SK-N-MC (cell line): ENCODE measurements around the gene TMEM44.
"Not testable (repeated sequence)": the region's sequence is repeated elsewhere in the genome, so short reads cannot be mapped to it uniquely, and the experiment has no call there.

Experiments used
- DNase-seq: peaks from one replicate; pipeline ENCODE4 v3.0.0-alpha.2; 2011; ENCODE audit warnings: low read depth, low spot score
- H3K27ac ChIP-seq: fragments of 200-600 bp; sonication (generic); 2 replicates; pipeline ENCODE4 v1.5.1; 2016; ENCODE audit warnings: mixed run types
- H3K36me3 ChIP-seq: fragments of 200-600 bp; sonication (generic); 2 replicates; pipeline ENCODE4 v1.6.1; 2017; ENCODE audit warnings: antibody characterized with exemption, low read length, mixed read lengths; ENCODE audit not compliant: insufficient read depth
- H3K4me3 ChIP-seq: fragments of 200-600 bp; sonication (generic); 2 replicates; pipeline ENCODE4 v1.5.1; 2016
- H3K9ac ChIP-seq: fragments of 200-600 bp; sonication (generic); 2 replicates; pipeline ENCODE4 v1.8.0; 2017; ENCODE audit warnings: mixed run types, mixed read lengths; ENCODE audit not compliant: insufficient read length
- H3K9me3 ChIP-seq: fragments of 200-600 bp; sonication (generic); 2 replicates; pipeline ENCODE4 v1.6.1; 2017; ENCODE audit warnings: low read depth, mild to moderate bottlenecking, antibody characterized with exemption, low read length, moderate library complexity, mixed read lengths
- EZH2 ChIP-seq: fragments of 200-600 bp; sonication (generic); IDR thresholded peaks from one replicate; pipeline ENCODE4 v1.6.1; 2017; ENCODE audit warnings: antibody characterized with exemption
- FOXP2 ChIP-seq: optimal IDR thresholded peaks from 2 replicates; pipeline ENCODE3; 2011; ENCODE audit warnings: mild to moderate bottlenecking, moderate library complexity; ENCODE audit not compliant: insufficient read depth; ENCODE audit errors: extremely low read length, control extremely low read depth
- POLR2AphosphoS5 ChIP-seq: IDR thresholded peaks from 2 replicates; pipeline ENCODE4 v1.6.1; 2012; ENCODE audit warnings: mild to moderate bottlenecking, low read depth, low read length, borderline replicate concordance

Gene TMEM44

DNA sequence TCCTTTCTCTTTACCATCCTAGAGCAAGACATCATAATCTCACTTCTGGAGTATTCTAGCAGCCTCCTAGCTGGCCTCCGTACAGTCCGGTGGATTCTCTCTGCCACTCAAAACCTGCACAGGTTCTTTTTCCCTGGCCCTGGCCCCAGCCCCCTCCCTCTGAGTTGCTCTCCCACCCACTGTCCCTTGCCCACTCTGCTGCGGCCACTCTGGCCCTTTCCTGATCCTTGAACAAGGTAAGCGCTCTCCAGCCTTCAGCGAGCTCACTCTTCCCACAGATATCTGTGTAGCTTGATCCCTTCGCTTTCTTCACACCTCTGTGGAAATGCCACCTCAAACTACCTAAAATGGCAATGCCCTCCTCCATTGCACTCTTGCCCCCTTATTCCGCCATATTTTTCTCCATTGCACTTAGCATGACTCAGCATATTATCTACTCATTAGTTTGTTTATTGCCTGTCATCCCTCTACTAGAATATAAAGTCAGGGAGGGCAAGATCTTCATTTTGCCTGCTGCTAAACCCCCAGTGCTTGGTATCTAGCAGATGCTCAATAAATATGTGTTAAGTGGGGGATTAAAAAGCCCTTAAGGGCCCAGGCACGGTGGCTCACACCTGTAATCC, 80.8 kb downstream of the TMEM44 start:
- no peak overlapping the region for H3K27ac ChIP-seq
- no peak for DNase-seq

GRCh38 chr3:194549853-194550252, 83.4 kb downstream of the TMEM44 start:
- no peaks in the 10 kb centered on the region for H3K36me3 ChIP-seq
- H3K9ac ChIP-seq = no peak overlapping the region
- H3K4me3 ChIP-seq = no peak overlapping the region
- H3K27ac ChIP-seq = no peak overlapping the region
- no peaks in the 10 kb centered on the region for H3K9me3 ChIP-seq
- no peak for DNase-seq
- no peak for TF ChIP-seq POLR2AphosphoS5
- TF ChIP-seq FOXP2 = no peak
- no peak for TF ChIP-seq EZH2

More for the DNA sequence above, 80.8 kb downstream of the TMEM44 start:
- Histone ChIP-seq H3K9me3 (no peaks in the 10 kb centered on the region), H3K9ac (no peak overlapping the region), H3K36me3 (no peaks in the 10 kb centered on the region), H3K4me3 (no peak overlapping the region)
- TF ChIP-seq POLR2AphosphoS5 (no peak), FOXP2 (no peak), EZH2 (no peak)

DNA sequence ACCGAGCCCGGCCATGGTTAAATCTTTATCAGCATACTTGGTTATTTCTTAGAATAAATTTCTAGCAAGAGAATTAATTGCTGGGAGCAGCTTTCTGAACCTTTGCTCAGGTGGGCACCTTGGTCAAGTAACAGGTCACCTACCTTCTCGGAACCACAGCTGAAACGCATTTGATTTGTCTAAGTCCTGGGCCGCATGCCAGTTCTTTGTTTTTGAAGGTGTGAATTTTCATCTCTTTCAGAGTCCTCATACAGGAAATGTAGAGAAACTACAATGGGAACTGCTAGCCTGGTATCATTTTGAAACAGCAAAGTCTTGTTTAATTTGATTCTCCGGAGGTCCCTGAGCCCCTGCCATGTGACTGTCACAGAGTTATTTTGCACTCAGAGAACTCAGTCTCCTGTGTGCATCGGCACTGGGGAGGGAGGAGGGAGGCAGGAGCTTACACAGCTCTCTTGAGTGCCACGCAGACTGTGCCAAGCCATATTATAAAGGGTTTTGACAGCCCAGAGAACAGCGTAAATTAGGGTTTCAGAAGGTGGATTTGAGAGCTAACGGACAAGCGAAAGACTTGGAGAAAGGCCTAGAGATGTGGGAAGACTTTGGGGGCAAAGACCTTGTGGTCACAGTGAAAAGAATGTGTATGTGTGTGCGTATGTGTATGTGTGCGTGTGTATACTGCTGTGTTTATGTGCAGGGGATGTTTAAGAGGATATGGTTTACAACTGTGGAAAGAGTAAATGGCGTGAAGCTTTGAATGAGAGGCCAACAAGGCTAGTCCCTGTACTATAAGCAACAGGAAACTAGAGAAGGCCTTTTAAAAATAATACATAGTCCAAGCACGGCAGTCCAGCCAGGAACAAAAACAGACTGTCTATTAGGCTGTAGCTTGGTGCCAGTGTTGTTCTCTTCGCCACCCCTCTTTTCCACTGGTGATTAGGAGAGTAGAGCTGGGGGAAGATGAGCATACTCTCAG, 84.6 kb downstream of the TMEM44 start:
- no peak for DNase-seq
- Histone ChIP-seq H3K36me3 (no peaks in the 10 kb centered on the region), H3K4me3 (no peak overlapping the region), H3K27ac (no peak overlapping the region), H3K9me3 (no peaks in the 10 kb centered on the region), H3K9ac (no peak overlapping the region)
- TF ChIP-seq FOXP2 (no peak), POLR2AphosphoS5 (no peak), EZH2 (no peak)

- TF ChIP-seq POLR2AphosphoS5 = no peak
- no peak for TF ChIP-seq FOXP2
- TF ChIP-seq EZH2 = no peak
- Histone ChIP-seq H3K9me3 (no peaks in the 10 kb centered on the region), H3K9ac (no peak overlapping the region), H3K4me3 (no peak overlapping the region), H3K36me3 (no peaks in the 10 kb centered on the region), H3K27ac (no peak overlapping the region)
- DNase-seq = no peak
Observed at GRCh38 chr3:194547042-194547441, 86.2 kb downstream of the TMEM44 start.

DNA sequence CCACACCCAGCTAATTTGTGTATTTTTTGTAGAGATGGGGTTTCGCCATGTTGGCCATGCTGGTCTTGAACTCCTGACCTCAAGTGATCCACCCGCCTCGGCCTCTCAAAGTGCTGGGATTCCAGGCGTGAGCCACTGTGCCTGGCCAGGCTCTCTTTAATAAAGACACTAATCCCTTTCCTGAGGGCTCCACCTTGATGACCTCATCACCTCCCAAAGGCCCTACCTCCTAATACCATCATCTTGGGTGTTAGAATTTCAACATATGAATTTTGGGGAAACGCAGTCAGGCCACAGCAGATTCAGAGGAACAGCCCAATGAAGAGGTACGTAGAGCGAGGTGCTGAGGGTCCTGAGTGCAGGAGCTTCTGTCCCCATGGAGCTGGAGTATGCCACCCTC, 87.7 kb downstream of the TMEM44 start:
- not testable (repeated sequence) for DNase-seq, H3K9me3 ChIP-seq, H3K27ac ChIP-seq, H3K9ac ChIP-seq, H3K36me3 ChIP-seq, H3K4me3 ChIP-seq

DNA sequence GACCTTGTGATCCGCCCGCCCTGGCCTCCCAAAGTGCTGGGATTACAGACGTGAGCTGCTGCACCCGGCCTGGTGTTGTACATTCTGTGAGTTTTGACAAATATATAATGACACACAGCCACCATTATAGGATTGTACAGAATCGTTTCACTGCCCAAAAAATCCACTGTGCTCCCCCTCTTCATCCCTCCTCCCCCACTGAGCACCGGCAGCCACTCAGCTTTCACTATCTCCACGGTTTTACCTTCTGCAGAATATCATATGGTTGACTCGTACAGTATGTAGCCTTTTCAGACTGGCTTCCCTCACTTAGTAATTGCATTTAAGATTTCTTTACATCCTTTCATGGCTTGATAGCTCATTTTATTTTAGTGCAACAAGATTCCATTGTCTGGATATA, 89.7 kb downstream of the TMEM44 start:
- H3K9ac ChIP-seq = no peak overlapping the region
- no peaks in the 10 kb centered on the region for H3K36me3 ChIP-seq
- H3K9me3 ChIP-seq = no peaks in the 10 kb centered on the region
- no peak overlapping the region for H3K27ac ChIP-seq
- DNase-seq = no peak
- H3K4me3 ChIP-seq = no peak overlapping the region
- TF ChIP-seq FOXP2 (no peak), POLR2AphosphoS5 (no peak), EZH2 (no peak)

- TF ChIP-seq EZH2 = no peak
- TF ChIP-seq POLR2AphosphoS5 = no peak
- TF ChIP-seq FOXP2 = no peak
- Histone ChIP-seq H3K9ac (no peak overlapping the region), H3K9me3 (no peaks in the 10 kb centered on the region), H3K27ac (no peak overlapping the region), H3K4me3 (no peak overlapping the region), H3K36me3 (no peaks in the 10 kb centered on the region)
- no peak for DNase-seq
Observed at GRCh38 chr3:194541483-194541882, 91.7 kb downstream of the TMEM44 start.

- Histone ChIP-seq H3K4me3 (no peak overlapping the region), H3K9ac (no peak overlapping the region), H3K27ac (no peak overlapping the region), H3K36me3 (no peaks in the 10 kb centered on the region), H3K9me3 (no peaks in the 10 kb centered on the region)
- no peak for DNase-seq
- TF ChIP-seq POLR2AphosphoS5 = no peak
- TF ChIP-seq EZH2 = no peak
- TF ChIP-seq FOXP2 = no peak
Observed at GRCh38 chr3:194540274-194540905, 92.8 kb downstream of the TMEM44 start.
